HG03378 (cell line): ENCODE results near the gene TMEM178B.
"Not testable (repeated sequence)": the region's sequence is repeated elsewhere in the genome, so short reads cannot be mapped to it uniquely, and the experiment has no call there.

Source experiments
- ATAC-seq: cut with Tn5 transposase; IDR thresholded peaks from one replicate; pipeline ENCODE4 v1.9.1; 2021; ENCODE audit warnings: mild to moderate bottlenecking, moderate library complexity; ENCODE audit not compliant: unreplicated experiment

TMEM178B gene

GRCh38 chr7:141074162-141074991, 513 bp downstream of the TMEM178B start:
- ATAC-seq: no peak

- no peak for ATAC-seq
Measured at GRCh38 chr7:141074997-141075396, 1.1 kb downstream of the TMEM178B start.

GRCh38 chr7:141076377-141076776, 2.5 kb downstream of the TMEM178B start:
- no peak for ATAC-seq

GRCh38 chr7:141079219-141079618, 5.4 kb downstream of the TMEM178B start:
- no peak for ATAC-seq

- not testable (repeated sequence) for ATAC-seq
Measured at GRCh38 chr7:141089490-141089889, 15.6 kb downstream of the TMEM178B start.

- no peak for ATAC-seq
Measured at GRCh38 chr7:141094336-141095070, 20.6 kb downstream of the TMEM178B start.

GRCh38 chr7:141097430-141097829, 23.6 kb downstream of the TMEM178B start:
- ATAC-seq: no peak

GRCh38 chr7:141102436-141102835, 28.6 kb downstream of the TMEM178B start:
- no peak for ATAC-seq

DNA sequence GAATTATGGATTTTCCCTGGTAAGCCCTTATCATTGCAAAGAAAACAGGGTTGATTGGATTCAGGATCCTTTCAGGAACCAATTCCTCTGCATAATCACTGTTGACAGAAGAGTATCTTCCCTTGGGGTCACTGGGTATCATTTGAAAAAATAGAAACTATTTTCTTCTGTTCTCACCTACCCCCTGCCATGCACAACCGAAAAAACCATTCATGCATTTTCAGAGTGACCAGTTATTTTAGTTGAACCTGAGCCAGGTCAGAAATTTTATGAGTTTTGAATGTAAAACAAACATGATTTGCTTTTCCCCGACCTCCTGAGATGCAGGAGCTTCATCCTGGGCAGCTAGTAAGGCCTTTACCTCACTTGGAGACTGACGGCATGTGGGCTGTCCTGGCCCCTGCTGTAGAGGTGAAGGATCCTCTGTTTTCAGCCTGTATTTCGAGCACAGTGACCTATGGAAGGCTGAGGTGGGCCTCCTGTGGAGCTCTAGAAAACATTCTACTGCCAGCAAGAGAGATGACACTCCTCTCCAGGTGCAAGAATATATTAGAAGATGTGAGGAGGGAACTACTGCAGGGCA, 30.1 kb downstream of the TMEM178B start:
- ATAC-seq: no peak

- no peak for ATAC-seq
Measured at GRCh38 chr7:141113131-141113530, 39.3 kb downstream of the TMEM178B start.

DNA sequence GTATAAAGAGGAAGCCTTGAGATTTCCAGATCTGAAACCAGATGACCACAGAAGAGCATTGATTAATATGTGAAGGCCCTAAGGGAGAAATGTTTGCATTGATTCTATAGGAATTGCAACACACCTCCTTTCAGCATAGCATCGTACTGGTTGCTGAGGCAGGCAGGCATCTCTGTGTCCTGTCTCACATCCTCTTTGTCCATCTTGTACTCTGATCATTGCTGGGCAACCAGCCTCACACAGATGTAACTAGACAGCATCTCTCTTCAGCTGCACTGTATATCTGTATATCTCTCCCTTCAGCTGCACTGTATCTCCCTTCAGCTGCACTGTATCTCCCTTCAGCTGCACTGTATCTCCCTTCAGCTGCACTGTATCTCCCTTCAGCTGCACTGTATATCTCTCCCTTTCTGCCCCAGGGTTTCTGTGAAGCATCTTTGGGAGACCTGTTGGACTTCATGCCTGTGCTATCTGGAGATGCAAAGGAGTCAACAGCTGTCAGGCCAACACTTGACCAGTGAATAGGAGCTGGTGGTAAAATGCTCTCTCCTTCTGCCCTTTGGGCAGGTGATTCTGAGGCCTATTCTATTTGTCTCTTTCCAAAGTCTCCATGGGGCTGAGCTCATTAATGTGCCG, 40.3 kb downstream of the TMEM178B start:
- ATAC-seq: no peak

- ATAC-seq: no peak
Measured at GRCh38 chr7:141115965-141116364, 42.1 kb downstream of the TMEM178B start.

GRCh38 chr7:141116661-141117060, 42.8 kb downstream of the TMEM178B start:
- ATAC-seq: not testable (repeated sequence)

DNA sequence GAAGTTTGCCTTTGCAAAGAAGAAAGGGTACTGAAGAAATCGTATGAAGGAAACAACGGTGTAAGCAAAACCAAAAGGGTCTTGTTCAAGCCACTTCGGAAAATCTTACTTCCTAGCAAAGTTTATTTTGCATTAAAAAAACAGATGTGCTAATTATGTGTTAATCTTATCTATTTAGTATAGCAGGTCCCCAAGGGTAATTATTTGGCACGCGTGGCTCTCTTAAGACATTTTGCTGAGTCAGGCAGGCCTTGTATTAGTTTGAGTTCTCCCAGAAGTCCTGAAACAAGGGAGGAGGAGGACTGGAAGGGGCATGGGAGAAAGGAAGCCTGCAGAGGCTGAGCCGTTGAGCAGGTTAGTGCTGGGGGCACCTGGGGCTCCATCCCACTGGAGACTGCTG, 44.9 kb downstream of the TMEM178B start:
- no peak for ATAC-seq

GRCh38 chr7:141119187-141119586, 45.3 kb downstream of the TMEM178B start:
- ATAC-seq: no peak

- no peak for ATAC-seq
Measured at GRCh38 chr7:141122736-141123135, 48.9 kb downstream of the TMEM178B start.

GRCh38 chr7:141123522-141123921, 49.7 kb downstream of the TMEM178B start:
- no peak for ATAC-seq

GRCh38 chr7:141126107-141126506, 52.2 kb downstream of the TMEM178B start:
- ATAC-seq: no peak

GRCh38 chr7:141128506-141128905, 54.6 kb downstream of the TMEM178B start:
- no peak for ATAC-seq

- no peak for ATAC-seq
Measured at GRCh38 chr7:141128931-141129330, 55.1 kb downstream of the TMEM178B start.

- ATAC-seq: no peak
Measured at GRCh38 chr7:141132671-141133070, 58.8 kb downstream of the TMEM178B start.
